ENCODE data around the gene CILP2. TPM values are rescaled to one million over a fixed set of nuclear protein-coding genes. Genes with fewer than 3 reads are reported as not detected.
A peak's percentile ranks its signal among the peaks of the same experiment; 100 is the strongest.

Gene CILP2
- total and polyA plus RNA-seq, 2 of the 8 experiments (the other 6 are each of a cell fraction or from before 2014, with no cell fraction given) = 4.4 to 5.8 TPM

- TF ChIP-seq CEBPB (IDR thresholded peaks at IDR 0.05; ENCODE audit: low read depth, low read length) (no peak), GABPA (IDR thresholded peaks at IDR 0.05; ENCODE audit: borderline replicate concordance, insufficient read depth, low read length) (no peak), POU5F1 (IDR thresholded peaks at IDR 0.05; ENCODE audit: low read depth, low read length) (no peak), YY1 (IDR thresholded peaks at IDR 0.05; ENCODE audit: low read depth, low read length) (0 out of 2 replicates have a peak, but pooled peaks have one; percentile 48), POLR2AphosphoS5 (IDR thresholded peaks at IDR 0.05; ENCODE audit: low read depth, low read length) (peak; percentile 74), TBP (IDR thresholded peaks at IDR 0.05; ENCODE audit: low read depth, low read length) (peak; percentile 66; the same call in 1 of the 2 replicates), CREB1 (IDR thresholded peaks at IDR 0.05) (0 out of 2 replicates have a peak, but pooled peaks have one; percentile 27), CBX5 (IDR thresholded peaks at IDR 0.05; ENCODE audit: low read depth, low read length) (no peak), KDM4A (IDR thresholded peaks at IDR 0.05; ENCODE audit: low read depth, low read length, severe bottlenecking) (peak; percentile 82), EZH2 (IDR thresholded peaks at IDR 0.05; ENCODE audit: low read depth, low read length, severe bottlenecking) (no peak), CHD1 (IDR thresholded peaks at IDR 0.05; ENCODE audit: low read depth, low read length) (no peak), NANOG (IDR thresholded peaks at IDR 0.05; ENCODE audit: insufficient read depth, low read depth, low read length, poor library complexity, severe bottlenecking) (no peak), SRF (IDR thresholded peaks at IDR 0.05; ENCODE audit: low read depth, low read length) (no peak), POLR2A (IDR thresholded peaks at IDR 0.05; ENCODE audit: control extremely low read depth in 1 of 2, low read depth in 2 of 2, low read length in 2 of 2) (peak in 1 of 2 experiments; percentile 66; a peak in 1 of 3 replicates), SP4 (IDR thresholded peaks at IDR 0.05; ENCODE audit: low read length) (no peak), TAF7 (optimal IDR thresholded peaks at IDR 0.05; ENCODE audit: borderline replicate concordance, low read depth, low read length) (peak; percentile 73), TAF1 (IDR thresholded peaks at IDR 0.05; ENCODE audit: low read depth, low read length) (peak; percentile 78)
Measured at GRCh38 chr19:19538061-19538784, at the start of gene CILP2 (continued).

Data from H1 (cell line).